Measurements from ENCODE around the gene ST8SIA6.

DNA sequence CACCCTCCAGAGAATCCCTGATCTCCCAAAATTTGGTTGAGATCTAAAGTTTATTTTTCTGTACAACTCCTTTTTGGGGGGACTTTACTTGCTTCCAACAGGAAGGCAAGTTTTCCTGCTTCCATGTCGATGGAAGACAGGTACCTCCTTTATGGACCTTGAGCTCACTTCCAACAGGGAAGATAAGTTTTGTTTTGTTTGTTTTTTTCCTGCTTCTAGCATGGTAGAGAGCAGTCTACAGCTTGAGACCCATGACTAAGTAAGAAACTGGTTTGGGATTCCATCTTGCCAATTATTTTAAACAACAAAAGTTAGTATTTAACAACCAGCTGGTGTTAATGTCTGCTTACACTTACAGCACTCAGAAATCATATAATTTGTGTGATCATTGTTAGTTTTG lies 74.4 kb downstream of the ST8SIA6 start:
- TF ChIP-seq, protein P1, sequence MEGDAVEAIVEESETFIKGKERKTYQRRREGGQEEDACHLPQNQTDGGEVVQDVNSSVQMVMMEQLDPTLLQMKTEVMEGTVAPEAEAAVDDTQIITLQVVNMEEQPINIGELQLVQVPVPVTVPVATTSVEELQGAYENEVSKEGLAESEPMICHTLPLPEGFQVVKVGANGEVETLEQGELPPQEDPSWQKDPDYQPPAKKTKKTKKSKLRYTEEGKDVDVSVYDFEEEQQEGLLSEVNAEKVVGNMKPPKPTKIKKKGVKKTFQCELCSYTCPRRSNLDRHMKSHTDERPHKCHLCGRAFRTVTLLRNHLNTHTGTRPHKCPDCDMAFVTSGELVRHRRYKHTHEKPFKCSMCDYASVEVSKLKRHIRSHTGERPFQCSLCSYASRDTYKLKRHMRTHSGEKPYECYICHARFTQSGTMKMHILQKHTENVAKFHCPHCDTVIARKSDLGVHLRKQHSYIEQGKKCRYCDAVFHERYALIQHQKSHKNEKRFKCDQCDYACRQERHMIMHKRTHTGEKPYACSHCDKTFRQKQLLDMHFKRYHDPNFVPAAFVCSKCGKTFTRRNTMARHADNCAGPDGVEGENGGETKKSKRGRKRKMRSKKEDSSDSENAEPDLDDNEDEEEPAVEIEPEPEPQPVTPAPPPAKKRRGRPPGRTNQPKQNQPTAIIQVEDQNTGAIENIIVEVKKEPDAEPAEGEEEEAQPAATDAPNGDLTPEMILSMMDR (IDR thresholded peaks at IDR 0.05; ENCODE audit: control extremely low read depth in 1 of 3, insufficient read depth in 1 of 3, low read depth in 1 of 3, low read length in 3 of 3) = no peak
- no peak for TF ChIP-seq TAF1 (IDR thresholded peaks at IDR 0.05; ENCODE audit: low read depth, low read length)

Measured in H1 (cell line).